GM12891 (cell line): ENCODE data around the gene ACE2.

ENCODE experiments used
- DNase-seq: peaks from one replicate; pipeline ENCODE4 v3.0.0; 2011; ENCODE audit warnings: low spot score; ENCODE audit not compliant: insufficient read length
- FAIRE-seq: peaks from 2 replicates; lab custom pipeline; 2011; peaks lifted over from hg19 to GRCh38; lab: Jason Lieb, UNC
- PAX5 ChIP-seq: IDR thresholded peaks from 2 replicates; pipeline ENCODE4 v1.6.1; 2011; ENCODE audit warnings: low read length, moderate library complexity, mild to moderate bottlenecking; ENCODE audit not compliant: insufficient read depth, severe bottlenecking
- POLR2A ChIP-seq: IDR thresholded peaks from 2 replicates; pipeline ENCODE4 v1.6.1; 2011; ENCODE audit warnings: low read depth, low read length, control low read depth
- POLR2AphosphoS5 ChIP-seq: IDR thresholded peaks from 2 replicates; pipeline ENCODE4 v1.6.1; 2011; ENCODE audit warnings: low read depth, low read length, control low read depth
- POU2F2 ChIP-seq: IDR thresholded peaks from 2 replicates; pipeline ENCODE4 v1.6.1; 2011; ENCODE audit warnings: low read depth, mild to moderate bottlenecking, control low read depth, low read length, moderate library complexity
- SPI1 ChIP-seq: IDR thresholded peaks from 2 replicates; pipeline ENCODE4 v1.6.1; 2011; ENCODE audit warnings: low read depth, low read length, control low read depth
- TAF1 ChIP-seq: IDR thresholded peaks from 2 replicates; pipeline ENCODE4 v1.6.1; 2011; ENCODE audit warnings: low read depth, low read length, control low read depth

The ACE2 gene

DNA sequence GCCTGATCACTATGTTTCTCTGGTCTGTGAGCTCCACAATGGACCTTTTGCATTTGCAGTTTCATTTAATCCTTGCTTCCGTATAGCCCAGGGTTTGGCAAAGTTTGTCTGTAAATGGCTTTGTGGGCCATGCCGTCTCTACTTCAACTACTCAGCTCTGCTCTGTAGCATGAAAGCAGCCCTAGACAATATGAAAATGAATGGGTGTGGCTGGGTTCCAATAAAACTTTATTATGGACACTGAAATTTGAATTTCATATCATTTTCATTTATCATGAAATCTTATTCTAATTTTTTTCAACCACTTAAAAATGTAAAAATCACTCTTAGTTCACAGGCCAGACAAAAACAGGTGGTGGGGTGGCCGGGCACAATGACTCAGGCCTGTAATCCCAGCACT, 41.5 kb downstream of the ACE2 start:
- FAIRE-seq (no peak), DNase-seq (no peak)
- no peak for TF ChIP-seq SPI1
- no peak for TF ChIP-seq POLR2A
- TF ChIP-seq PAX5: no peak
- TF ChIP-seq TAF1: no peak

GRCh38 chrX:15549189-15550012, 51.4 kb downstream of the ACE2 start:
- TF ChIP-seq POLR2AphosphoS5: no peak
- TF ChIP-seq POU2F2: no peak
- TF ChIP-seq POLR2A: no peak
- DNase-seq (no peak), FAIRE-seq (no peak)

DNA sequence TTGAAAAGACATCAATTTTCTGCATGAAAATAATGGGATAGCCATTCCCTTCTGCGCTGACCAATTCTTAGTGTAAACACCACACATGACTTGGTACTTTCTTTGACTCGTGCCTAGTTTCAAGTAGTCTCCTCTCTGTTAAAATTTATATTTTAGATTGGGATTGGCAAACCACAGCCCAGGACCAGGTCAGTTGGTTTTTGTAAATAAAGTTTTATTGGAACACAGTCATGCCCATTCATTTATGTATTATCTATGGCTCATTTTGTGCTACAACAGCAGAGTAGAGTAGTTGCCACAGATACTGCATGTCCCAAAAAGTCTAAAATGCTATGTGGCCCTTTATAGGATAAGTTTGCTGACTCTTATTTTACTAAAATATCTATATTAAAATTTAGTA, 53.4 kb downstream of the ACE2 start:
- TF ChIP-seq POU2F2: no peak
- no peak for TF ChIP-seq POLR2AphosphoS5
- TF ChIP-seq TAF1: no peak
- no peak for TF ChIP-seq SPI1
- no peak for TF ChIP-seq PAX5
- no peak for TF ChIP-seq POLR2A
- no peak for FAIRE-seq

DNA sequence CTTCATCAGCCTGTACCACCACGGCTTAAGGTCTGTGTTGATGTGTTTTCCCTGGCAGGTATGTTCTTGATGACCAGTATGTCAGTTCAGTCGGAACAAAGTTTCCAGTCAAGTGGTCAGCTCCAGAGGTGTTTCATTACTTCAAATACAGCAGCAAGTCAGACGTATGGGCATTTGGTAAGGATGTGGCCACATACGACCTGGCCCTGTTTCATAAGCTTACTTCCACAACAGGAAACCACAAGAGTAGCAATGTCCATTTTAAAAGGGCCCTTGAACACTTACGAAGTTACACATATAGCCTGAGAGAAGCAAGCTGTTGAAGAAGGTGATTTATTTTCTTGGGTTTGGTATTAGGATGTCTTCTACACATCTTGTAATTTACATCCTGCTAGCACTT, 54.0 kb downstream of the ACE2 start:
- FAIRE-seq: no peak
- TF ChIP-seq SPI1 (no peak), TAF1 (no peak), POLR2A (no peak), POLR2AphosphoS5 (no peak), POU2F2 (no peak), PAX5 (no peak)
- DNase-seq: no peak

More for the DNA sequence above, 53.4 kb downstream of the ACE2 start:
- no peak for DNase-seq

GRCh38 chrX:15530318-15530717, 70.4 kb downstream of the ACE2 start:
- DNase-seq (no peak), FAIRE-seq (no peak)
- TF ChIP-seq PAX5 (no peak), POU2F2 (no peak), POLR2A (no peak), SPI1 (no peak), POLR2AphosphoS5 (no peak), TAF1 (no peak)

DNA sequence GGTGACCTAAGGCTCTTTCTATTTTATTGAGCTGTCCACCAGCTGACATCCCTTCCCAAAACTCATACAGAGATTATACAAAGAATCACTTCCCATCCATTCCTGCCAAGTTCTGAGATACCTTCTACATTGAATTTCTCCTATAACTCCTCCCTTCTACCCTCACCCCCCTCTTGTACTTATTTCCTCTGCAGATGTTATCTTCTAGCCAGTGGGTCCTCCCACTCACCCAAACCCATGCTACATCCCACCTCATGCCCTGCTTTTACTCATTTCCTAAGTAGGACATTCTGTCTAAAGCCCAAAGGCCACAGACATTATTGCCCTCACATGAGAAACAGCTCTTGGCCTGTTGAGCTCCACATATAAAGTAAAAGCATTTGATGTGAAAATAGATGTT, 71.6 kb downstream of the ACE2 start:
- TF ChIP-seq POU2F2 (no peak), POLR2AphosphoS5 (no peak), TAF1 (no peak), POLR2A (no peak), SPI1 (no peak), PAX5 (no peak)
- FAIRE-seq (no peak), DNase-seq (no peak)

- DNase-seq (no peak), FAIRE-seq (no peak)
- no peak for TF ChIP-seq PAX5
- no peak for TF ChIP-seq POU2F2
- TF ChIP-seq POLR2A: no peak
- TF ChIP-seq POLR2AphosphoS5: no peak
- TF ChIP-seq SPI1: no peak
- TF ChIP-seq TAF1: no peak
These were observed 74.9 kb downstream of the ACE2 start for GRCh38 chrX:15525664-15526416.

DNA sequence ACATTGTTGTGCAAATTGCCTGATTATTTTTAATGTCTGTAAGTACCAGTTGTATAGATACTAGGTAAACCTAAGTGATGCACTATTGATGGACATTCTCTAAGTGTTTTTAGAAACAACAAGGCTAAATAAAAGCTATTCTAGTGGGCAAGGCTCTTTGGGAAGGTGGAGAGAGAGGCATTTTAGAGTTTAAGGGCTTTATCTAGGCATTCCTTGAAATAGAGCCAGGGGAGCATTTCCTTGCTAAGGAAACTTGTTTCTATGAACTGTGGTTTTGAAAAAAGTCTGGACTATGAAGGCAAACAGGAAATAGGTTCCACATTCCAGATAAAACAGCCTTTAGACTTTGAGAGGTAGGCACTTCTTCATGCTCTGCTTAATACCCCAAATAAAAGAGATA, 76.3 kb downstream of the ACE2 start:
- no peak for DNase-seq
- FAIRE-seq: no peak
- no peak for TF ChIP-seq POLR2A
- TF ChIP-seq POU2F2: no peak
- no peak for TF ChIP-seq POLR2AphosphoS5
- no peak for TF ChIP-seq PAX5
- no peak for TF ChIP-seq TAF1
- TF ChIP-seq SPI1: no peak

DNA sequence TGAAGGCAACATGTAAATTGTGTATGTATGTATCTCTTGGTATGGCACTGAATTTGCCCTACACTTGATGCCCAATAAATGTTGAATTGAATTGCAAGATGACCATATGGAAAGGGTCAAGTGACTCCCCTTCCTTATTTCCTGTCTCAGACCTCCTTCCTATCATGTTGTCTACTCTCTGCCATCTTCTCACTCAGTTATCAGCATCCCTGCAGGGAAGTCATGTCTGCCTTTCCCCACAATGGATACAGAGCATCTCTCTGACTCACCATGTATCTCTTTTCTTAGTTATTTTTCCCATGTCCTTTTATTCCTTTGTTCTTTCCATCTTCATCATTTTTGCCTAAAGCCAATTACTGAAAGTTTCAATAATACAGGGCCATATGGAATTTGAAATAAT, 77.7 kb downstream of the ACE2 start:
- DNase-seq (no peak), FAIRE-seq (no peak)
- TF ChIP-seq POLR2A: no peak
- TF ChIP-seq SPI1: no peak
- TF ChIP-seq POU2F2: no peak
- no peak for TF ChIP-seq PAX5
- TF ChIP-seq POLR2AphosphoS5: no peak
- no peak for TF ChIP-seq TAF1

GRCh38 chrX:15522464-15522863, 78.3 kb downstream of the ACE2 start:
- FAIRE-seq: no peak
- TF ChIP-seq POU2F2: no peak
- TF ChIP-seq POLR2A: no peak
- no peak for TF ChIP-seq SPI1
- TF ChIP-seq TAF1: no peak
- TF ChIP-seq PAX5: no peak
- no peak for TF ChIP-seq POLR2AphosphoS5
- no peak for DNase-seq

GRCh38 chrX:15515931-15516330, 84.8 kb downstream of the ACE2 start:
- FAIRE-seq (no peak), DNase-seq (no peak)

More at GRCh38 chrX:15515931-15516330, 84.8 kb downstream of the ACE2 start:
- TF ChIP-seq PAX5 (no peak), POLR2AphosphoS5 (no peak), POU2F2 (no peak), POLR2A (no peak), SPI1 (no peak), TAF1 (no peak)
